Measurements from ENCODE around the gene LSM10.

LSM10 gene

DNA sequence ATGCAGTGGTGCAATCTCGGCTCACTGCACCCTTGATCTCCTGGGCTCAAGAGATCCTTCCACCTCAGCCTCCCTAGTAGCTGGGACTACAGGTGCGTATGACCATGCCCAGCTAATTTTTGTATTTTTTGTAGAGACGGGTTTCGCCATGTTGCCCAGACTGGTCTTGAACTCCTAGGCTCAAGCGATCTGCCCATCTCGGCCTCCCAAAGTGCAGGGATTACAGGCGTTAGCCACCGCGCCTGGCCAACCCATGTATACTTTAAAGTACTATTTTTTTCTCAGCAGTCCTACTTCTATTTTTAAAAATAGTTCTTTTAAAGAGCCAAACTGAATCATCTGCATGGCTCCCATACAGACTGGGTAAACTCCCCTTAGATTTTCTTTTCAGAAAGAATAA, 15.5 kb downstream of the LSM10 start:
- no peak for DNase-seq

DNA sequence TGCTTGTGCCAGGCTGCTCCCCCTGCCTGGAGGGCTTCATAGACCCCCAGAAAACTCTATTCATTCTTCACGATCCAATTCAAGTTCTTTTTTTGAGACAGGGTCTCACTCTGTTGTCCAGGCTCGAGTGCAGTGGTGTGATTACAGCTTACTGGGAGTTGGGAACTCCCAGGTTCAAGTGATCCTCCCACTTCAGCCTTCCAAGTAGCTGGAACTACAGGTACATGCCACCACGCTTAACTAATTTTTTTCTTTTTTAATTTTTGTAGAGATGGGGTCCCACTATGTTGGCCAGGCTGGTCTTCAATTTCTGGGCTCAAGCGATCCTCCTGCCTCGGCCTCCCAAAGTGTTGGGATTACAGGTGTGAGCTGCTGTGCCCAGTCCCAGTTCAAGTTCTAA, 16.3 kb downstream of the LSM10 start:
- no peak for DNase-seq

DNA sequence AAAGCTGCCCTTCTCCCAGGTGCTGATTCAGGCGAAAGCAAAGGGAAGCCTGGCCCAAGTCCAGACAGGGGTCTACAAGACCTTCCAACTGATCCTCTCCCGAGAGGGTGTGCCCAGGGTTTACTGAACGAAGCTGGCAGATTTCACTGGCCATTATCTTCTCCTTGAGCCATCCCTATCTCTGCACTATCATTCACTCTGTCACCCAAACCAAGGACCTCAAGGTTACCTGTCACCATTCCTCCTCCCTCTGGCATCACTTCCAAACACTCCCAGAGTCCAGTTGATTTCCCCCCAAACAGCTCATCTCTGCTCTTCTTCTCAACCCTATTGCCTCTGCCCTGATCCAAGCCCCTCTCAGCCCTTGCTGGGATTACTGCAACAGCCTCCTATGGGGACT, 16.9 kb downstream of the LSM10 start:
- no peak for DNase-seq

DNA sequence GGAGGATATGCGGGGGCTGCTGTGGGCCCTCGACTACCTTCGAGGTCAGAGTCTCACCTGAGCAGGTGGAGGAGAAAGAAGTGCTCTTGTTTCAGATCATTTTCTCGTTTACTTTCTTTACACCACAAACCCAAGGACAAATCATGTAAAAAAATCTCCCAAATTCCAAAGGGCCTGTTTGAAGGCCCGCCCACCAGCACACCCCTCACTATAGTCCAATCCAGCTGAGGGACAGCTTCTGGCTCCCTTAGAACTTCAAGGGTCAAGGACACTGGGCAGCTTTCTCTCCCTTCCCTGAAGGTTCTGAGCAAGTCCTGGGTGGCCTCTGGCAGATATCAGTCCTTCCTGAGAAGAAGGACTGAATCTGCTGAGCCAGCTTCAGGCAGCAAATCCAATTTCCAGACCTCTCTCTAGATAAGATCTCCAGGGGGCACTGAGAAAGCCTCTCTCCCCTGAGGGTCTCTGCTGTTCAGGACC, 17.5 kb downstream of the LSM10 start:
- DNase-seq: no peak

DNA sequence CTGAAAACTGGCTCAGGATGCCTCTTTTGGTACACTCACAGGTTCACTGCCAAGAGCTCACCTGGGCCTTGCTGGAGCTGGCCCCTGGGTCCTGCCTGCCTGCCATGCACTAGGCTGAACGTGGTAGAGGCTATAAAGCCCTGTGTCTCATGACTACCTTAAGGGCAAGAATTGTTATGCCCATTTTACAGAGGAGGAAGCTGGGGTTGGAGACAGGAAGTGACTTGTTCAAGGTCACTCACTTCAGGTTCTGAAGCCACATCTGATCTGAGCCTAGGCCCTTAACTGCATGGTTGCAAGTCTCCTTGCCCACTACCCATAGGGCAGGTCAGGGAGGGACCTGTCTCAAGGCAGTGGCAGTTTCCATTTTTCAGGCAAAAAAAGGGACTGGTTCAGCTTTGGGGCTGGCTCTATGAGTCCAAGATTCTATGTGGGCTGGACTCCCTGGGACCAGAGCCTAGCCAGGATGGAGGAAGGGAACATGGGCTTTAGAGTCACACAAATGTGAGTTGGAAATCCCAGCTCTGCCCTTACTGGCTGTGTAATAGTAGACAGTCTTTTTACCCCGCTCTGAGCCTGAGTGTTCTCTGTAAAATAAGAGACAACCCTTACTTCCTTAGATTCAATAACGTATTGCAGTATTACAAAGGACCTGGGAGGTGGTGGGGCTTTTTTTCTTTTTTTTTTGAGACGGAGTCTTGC, 19.8 kb downstream of the LSM10 start:
- no peak for DNase-seq

DNA sequence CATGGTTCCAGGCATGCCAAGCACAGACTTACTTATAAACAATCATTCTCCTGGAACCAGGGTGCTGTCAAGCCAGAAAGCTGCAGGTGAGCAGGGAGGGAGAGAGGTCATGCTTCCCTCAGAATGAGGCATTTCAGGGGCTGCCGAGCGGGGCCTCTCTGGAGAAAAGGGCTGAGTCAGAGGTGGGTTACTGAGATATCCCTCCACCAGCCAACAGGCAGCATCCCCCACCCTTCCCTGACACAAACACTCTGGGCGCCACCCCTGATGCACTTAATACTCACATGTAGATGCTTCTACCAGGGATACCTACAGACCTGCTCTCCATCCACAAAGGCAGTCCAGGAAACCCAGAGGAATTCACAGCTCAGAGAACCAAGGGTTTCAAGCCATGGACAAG, 25.1 kb downstream of the LSM10 start:
- no peak for DNase-seq

GRCh38 chr1:36369061-36369861, 28.4 kb downstream of the LSM10 start:
- DNase-seq: peak; percentile 94

DNA sequence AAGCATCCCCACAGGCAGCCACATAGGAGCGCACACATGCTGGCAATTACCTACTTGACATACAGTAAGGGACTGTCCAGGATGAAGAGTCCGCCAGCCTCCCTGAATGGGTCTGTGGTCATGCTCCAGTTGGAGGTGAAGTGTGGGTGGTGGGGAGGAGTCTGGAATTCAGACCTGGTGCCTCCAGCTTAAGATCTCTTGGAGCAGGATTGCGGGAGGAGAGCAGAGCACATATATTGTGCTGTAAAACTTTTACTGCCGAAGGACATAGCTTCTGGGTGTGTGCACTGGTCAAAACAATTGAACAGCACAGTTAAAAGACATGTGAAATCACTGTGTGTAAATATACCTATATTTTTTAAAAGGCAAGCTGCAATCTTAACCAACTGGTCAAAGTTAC, 29.9 kb downstream of the LSM10 start:
- no peak for DNase-seq

GRCh38 chr1:36367066-36367465, 30.6 kb downstream of the LSM10 start:
- DNase-seq: no peak

- peak; percentile 91 for DNase-seq
These were observed 31.5 kb downstream of the LSM10 start for GRCh38 chr1:36366091-36366661.

- DNase-seq: no peak
These were observed 32.3 kb downstream of the LSM10 start for GRCh38 chr1:36365381-36365780.

- no peak for DNase-seq
These were observed 37.7 kb downstream of the LSM10 start for GRCh38 chr1:36359911-36360550.

DNA sequence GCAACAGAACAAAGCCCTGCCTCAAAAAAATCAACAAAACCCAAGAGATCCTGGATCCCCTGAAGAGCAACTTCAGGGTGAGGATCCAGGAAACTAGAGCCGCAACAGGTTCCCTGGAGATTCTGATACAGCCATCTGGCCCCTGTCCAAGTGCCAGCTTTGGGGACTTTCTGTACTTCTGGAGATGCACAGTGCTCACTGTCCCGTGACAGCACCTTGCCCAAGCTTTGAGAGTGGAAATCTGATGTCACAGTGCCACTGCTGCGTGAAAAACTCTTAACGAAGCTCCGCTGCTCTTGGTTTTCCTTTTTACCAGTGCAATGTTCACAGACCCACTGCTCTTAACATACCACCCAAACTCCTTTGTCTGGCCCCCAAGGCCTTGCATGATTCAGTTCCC, 38.3 kb downstream of the LSM10 start:
- DNase-seq: no peak

DNA sequence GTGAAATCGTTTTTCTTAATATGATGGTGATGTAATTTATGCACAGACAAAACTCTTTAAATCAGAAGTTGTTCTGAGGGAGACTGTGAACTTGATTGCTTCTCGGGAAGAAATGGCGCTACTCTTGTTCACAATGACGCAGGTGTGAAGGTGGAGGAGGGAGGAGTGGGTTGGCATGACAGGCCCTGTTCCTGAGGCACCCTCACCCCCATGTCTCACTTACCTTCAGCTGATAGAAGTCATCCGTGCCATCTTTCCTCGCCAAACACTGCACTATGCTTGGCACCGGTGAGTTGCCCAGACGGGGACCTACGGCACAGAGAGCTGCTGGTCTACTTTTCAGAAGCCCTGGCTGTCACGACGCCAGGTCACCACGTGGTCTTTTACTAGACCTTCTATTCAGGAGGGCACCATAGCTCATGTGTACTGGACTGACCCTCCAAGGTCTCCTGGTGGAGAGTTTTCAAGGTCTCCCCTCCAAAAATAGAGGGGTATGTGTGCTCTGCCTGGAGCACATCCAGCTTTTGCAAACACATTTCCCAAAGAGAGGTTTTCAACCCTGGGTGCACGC, 39.1 kb downstream of the LSM10 start:
- DNase-seq: no peak

DNA sequence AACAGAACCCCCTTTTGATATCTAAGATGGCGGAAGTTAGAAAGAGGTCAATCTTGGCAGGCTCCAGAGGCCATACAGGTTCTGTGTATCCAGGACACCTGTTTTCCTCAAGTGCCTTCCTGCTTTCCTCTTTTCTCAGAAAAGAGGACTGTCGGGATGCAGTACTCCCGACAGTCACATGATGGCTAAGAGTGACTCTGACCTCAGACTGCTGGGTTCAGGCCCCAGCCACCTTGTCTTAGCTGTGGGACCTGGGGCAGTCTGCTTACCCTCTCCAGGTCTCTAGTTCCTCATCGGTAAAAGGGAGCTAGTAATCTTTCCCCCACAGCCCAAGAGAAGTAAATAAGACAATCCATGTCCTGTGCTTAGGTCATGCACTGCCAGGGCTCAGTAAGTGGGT, 41.9 kb downstream of the LSM10 start:
- no peak for DNase-seq

- DNase-seq: peak; percentile 30
These were observed 43.2 kb downstream of the LSM10 start for GRCh38 chr1:36354486-36354885.

DNA sequence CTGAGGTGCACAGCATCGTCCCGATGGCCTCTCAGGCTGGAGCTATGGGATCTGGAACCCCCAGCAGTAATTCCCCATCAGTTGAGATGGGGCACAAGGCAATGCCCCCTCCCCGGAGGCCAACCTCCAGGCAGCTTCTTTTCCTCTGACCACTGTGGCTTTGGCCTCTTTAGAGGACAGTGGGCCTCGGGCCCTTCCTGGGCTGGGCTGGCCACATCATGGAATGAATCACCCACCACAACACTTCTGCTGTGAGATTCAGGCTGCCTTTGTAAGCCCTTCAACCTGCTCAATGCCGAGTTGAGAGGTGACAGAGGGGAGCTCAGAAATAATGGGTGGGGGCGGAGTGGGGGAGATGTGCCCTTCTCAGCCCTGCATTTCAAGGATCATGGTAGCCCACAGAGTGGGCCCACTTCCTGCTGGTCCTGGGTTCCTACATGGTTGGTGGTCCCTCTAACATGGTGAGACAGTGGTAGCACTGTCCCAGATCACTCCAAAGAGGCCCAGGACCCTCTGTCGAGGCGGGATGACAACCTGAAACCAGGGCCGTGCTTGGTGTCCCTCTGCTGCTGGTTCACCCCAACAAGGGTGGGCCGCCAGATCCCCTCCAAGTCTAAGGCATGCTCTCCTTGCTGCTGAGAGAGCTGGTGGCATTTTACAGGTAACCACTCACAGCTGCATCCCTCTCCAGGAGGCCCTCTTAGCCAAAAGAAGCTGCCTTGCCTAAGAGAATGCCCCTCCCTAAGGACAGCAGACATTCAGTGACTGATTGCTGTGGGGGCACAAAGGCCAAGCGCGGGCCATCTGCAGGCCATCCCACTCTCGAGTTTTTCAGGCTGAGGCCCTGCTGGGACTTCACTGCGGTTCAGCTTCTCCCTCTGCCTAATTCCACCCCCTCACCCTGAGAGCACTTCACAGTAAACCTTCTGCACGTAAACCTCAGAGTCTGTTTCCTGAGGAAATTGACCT, 44.5 kb downstream of the LSM10 start:
- DNase-seq: no peak

- no peak for DNase-seq
These were observed 45.4 kb downstream of the LSM10 start for GRCh38 chr1:36352125-36352909.

GRCh38 chr1:36351227-36351977, 46.3 kb downstream of the LSM10 start:
- peak; percentile 88 for DNase-seq

DNA sequence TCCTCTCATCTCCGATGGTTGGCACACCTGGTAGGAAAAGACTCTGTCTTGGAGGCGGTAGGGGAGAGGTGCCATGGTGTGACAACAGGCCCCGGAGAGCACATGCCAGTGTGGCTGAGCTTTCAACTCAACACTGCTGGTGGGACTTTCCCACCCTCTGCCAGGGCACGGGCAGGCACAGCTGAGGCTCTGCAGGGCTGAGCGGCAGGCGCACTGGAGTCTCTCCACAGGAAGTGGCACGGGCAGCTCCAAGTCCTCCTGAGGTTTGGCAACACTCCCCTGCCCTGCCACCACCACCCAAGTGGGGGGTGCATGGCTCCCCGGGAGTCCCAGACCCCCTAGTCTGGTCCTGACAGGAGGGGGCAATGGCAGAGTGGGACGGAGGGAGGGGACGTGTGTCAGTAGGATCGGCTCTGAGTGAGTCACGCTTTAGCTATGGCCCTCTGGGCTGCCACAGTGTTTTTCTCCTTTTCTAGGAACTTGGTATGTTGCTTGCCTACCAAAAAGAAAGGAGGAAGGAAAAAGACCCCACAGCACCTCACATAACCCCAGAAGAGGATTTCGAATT, 47.0 kb downstream of the LSM10 start:
- no peak for DNase-seq

Measured in eye (tissue), 1 donor.